ENCODE data around the gene KRTAP13-1. TPM values are rescaled to one million over a fixed set of nuclear protein-coding genes. Genes with fewer than 3 reads are reported as not detected.

Gene KRTAP13-1
- not detected for total RNA-seq (ENCODE audit: unreplicated experiment)
- long read RNA-seq: 0 reads

GRCh38 chr21:30395731-30396130 lies at the start of gene KRTAP13-1:
KRTAP13-1 (plus strand) TSS chr21:30396031; CDS start chr21:30396087, 56 bp downstream.
- Mint-ChIP-seq H3K9me3 (ENCODE audit: unreplicated experiment) (no peaks in the 10 kb centered on the region), H3K27me3 (ENCODE audit: unreplicated experiment) (no peaks in the 10 kb centered on the region), H3K36me3 (ENCODE audit: unreplicated experiment) (no peaks in the 10 kb centered on the region)

GRCh38 chr21:30348506-30348905 lies 47.3 kb upstream of the KRTAP13-1 start, which contains the start of gene KRTAP23-1:
KRTAP23-1 (minus strand) TSS chr21:30348606; CDS start chr21:30348606, 0 bp downstream.
- H3K4me1 Mint-ChIP-seq (ENCODE audit: low read depth, unreplicated experiment): no peaks in the 10 kb centered on the region
- peaks cover 2% of the 10 kb centered on the region for H3K9me3 Mint-ChIP-seq (ENCODE audit: unreplicated experiment)
- H3K27ac Mint-ChIP-seq (ENCODE audit: unreplicated experiment): no peak within 1 kb of the TSS
- H3K27me3 Mint-ChIP-seq (ENCODE audit: unreplicated experiment): no peaks in the 10 kb centered on the region
- TF ChIP-seq CTCF (IDR thresholded peaks at IDR 0.05; ENCODE audit: partially characterized antibody, unreplicated experiment): no peak
- H3K36me3 Mint-ChIP-seq (ENCODE audit: unreplicated experiment): peaks cover 13% of the 10 kb centered on the region
- DNase-seq: no peak
- no peak within 1 kb of the TSS for H3K4me3 Mint-ChIP-seq (ENCODE audit: unreplicated experiment)

More at GRCh38 chr21:30395731-30396130, at the start of gene KRTAP13-1:
- no peak for TF ChIP-seq CTCF (IDR thresholded peaks at IDR 0.05; ENCODE audit: partially characterized antibody, unreplicated experiment)
- DNase-seq: no peak
- Mint-ChIP-seq H3K4me3 (ENCODE audit: unreplicated experiment) (no peak within 1 kb of the TSS), H3K4me1 (ENCODE audit: low read depth, unreplicated experiment) (peaks cover 5% of the 10 kb centered on the region), H3K27ac (ENCODE audit: unreplicated experiment) (no peak within 1 kb of the TSS)

- H3K9me3 Mint-ChIP-seq (ENCODE audit: unreplicated experiment): peaks cover 2% of the 10 kb centered on the region
- H3K4me3 Mint-ChIP-seq (ENCODE audit: unreplicated experiment): no peak overlapping the region
- H3K36me3 Mint-ChIP-seq (ENCODE audit: unreplicated experiment): peaks cover 13% of the 10 kb centered on the region
- DNase-seq: no peak
- no peak overlapping the region for H3K27ac Mint-ChIP-seq (ENCODE audit: unreplicated experiment)
- no peak for TF ChIP-seq CTCF (IDR thresholded peaks at IDR 0.05; ENCODE audit: partially characterized antibody, unreplicated experiment)
- no peaks in the 10 kb centered on the region for H3K27me3 Mint-ChIP-seq (ENCODE audit: unreplicated experiment)
- H3K4me1 Mint-ChIP-seq (ENCODE audit: low read depth, unreplicated experiment): no peaks in the 10 kb centered on the region
Measured at GRCh38 chr21:30349572-30349971, 46.3 kb upstream of the KRTAP13-1 start.

GRCh38 chr21:30351534-30351933 lies 44.3 kb upstream of the KRTAP13-1 start:
- Mint-ChIP-seq H3K4me3 (ENCODE audit: unreplicated experiment) (no peak overlapping the region), H3K9me3 (ENCODE audit: unreplicated experiment) (no peaks in the 10 kb centered on the region), H3K27me3 (ENCODE audit: unreplicated experiment) (no peaks in the 10 kb centered on the region), H3K27ac (ENCODE audit: unreplicated experiment) (no peak overlapping the region), H3K36me3 (ENCODE audit: unreplicated experiment) (no peaks in the 10 kb centered on the region), H3K4me1 (ENCODE audit: low read depth, unreplicated experiment) (no peaks in the 10 kb centered on the region)
- TF ChIP-seq CTCF (IDR thresholded peaks at IDR 0.05; ENCODE audit: partially characterized antibody, unreplicated experiment): no peak
- no peak for DNase-seq

- H3K4me1 Mint-ChIP-seq (ENCODE audit: low read depth, unreplicated experiment): no peaks in the 10 kb centered on the region
- no peak overlapping the region for H3K4me3 Mint-ChIP-seq (ENCODE audit: unreplicated experiment)
- TF ChIP-seq CTCF (IDR thresholded peaks at IDR 0.05; ENCODE audit: partially characterized antibody, unreplicated experiment): no peak
- no peaks in the 10 kb centered on the region for H3K9me3 Mint-ChIP-seq (ENCODE audit: unreplicated experiment)
- H3K27me3 Mint-ChIP-seq (ENCODE audit: unreplicated experiment): no peaks in the 10 kb centered on the region
- no peak for DNase-seq
- no peaks in the 10 kb centered on the region for H3K36me3 Mint-ChIP-seq (ENCODE audit: unreplicated experiment)
- H3K27ac Mint-ChIP-seq (ENCODE audit: unreplicated experiment): no peak overlapping the region
Measured at GRCh38 chr21:30354308-30355005, 41.4 kb upstream of the KRTAP13-1 start.

Data from glutamatergic neuron (in vitro differentiated cells).